Measurements from ENCODE around the gene SIGLECL1. TPM values are rescaled to one million over a fixed set of nuclear protein-coding genes. Genes with fewer than 3 reads are reported as not detected.
"Not testable (repeated sequence)": the region's sequence is repeated elsewhere in the genome, so short reads cannot be mapped to it uniquely, and the experiment has no call there.

The SIGLECL1 gene
- total RNA-seq, 1 experiment from 2014 or later: not detected

DNA sequence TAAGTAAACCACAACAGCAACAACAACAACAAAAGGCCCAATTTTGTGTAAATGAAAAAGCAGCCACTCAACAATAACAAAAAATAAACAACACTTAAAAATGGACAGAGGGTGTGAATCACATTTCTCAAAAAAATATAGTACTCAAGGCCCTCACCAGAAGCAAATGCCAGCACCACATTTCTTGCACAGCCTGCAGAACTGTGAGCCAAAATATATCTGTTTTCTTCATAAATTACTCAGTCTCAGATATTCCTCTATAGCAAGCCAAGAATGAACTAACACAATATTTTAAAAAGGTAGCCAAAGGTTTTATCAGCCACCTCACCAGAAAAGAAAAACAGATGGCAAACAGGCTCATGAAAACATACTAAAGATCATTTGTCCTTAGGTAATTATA, 29.9 kb upstream of the SIGLECL1 start:
- H3K27me3 ChIP-seq (replicated peaks; ENCODE audit: insufficient read depth, low read depth, low read length, poor library complexity): peaks cover 26% of the 10 kb centered on the region
- no peak overlapping the region for H3K27ac ChIP-seq (ENCODE audit: low read depth, low read length, poor library complexity, severe bottlenecking)
- no peak overlapping the region for H3K4me3 ChIP-seq (ENCODE audit: low read depth, low read length, poor library complexity, severe bottlenecking)
- H3K36me3 ChIP-seq (ENCODE audit: insufficient read depth, low read length, poor library complexity, severe bottlenecking): no peaks in the 10 kb centered on the region
- no TSS peak for BruUV-seq (replicated peaks)
- TF ChIP-seq EZH2 (IDR thresholded peaks at IDR 0.05; ENCODE audit: borderline replicate concordance, low read depth, low read length, poor library complexity, severe bottlenecking): no peak
- TF ChIP-seq, protein P1, sequence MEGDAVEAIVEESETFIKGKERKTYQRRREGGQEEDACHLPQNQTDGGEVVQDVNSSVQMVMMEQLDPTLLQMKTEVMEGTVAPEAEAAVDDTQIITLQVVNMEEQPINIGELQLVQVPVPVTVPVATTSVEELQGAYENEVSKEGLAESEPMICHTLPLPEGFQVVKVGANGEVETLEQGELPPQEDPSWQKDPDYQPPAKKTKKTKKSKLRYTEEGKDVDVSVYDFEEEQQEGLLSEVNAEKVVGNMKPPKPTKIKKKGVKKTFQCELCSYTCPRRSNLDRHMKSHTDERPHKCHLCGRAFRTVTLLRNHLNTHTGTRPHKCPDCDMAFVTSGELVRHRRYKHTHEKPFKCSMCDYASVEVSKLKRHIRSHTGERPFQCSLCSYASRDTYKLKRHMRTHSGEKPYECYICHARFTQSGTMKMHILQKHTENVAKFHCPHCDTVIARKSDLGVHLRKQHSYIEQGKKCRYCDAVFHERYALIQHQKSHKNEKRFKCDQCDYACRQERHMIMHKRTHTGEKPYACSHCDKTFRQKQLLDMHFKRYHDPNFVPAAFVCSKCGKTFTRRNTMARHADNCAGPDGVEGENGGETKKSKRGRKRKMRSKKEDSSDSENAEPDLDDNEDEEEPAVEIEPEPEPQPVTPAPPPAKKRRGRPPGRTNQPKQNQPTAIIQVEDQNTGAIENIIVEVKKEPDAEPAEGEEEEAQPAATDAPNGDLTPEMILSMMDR (conservative IDR thresholded peaks at IDR 0.05; ENCODE audit: low read depth, low read length): no peak
- no peaks in the 10 kb centered on the region for H3K9me3 ChIP-seq (ENCODE audit: low read depth, low read length, poor library complexity, severe bottlenecking)
- no peaks in the 10 kb centered on the region for H3K4me1 ChIP-seq (ENCODE audit: insufficient read depth, low read length, poor library complexity, severe bottlenecking)
- ChIA-PET CTCF (no interaction called here), POLR2A (ENCODE audit: low non-redundant PET) (no interaction called here)
- DNase-seq (ENCODE audit: low spot score): no peak
- intact Hi-C loops (cut with micrococcal nuclease; ENCODE audit: unreplicated experiment): no loop called here

DNA sequence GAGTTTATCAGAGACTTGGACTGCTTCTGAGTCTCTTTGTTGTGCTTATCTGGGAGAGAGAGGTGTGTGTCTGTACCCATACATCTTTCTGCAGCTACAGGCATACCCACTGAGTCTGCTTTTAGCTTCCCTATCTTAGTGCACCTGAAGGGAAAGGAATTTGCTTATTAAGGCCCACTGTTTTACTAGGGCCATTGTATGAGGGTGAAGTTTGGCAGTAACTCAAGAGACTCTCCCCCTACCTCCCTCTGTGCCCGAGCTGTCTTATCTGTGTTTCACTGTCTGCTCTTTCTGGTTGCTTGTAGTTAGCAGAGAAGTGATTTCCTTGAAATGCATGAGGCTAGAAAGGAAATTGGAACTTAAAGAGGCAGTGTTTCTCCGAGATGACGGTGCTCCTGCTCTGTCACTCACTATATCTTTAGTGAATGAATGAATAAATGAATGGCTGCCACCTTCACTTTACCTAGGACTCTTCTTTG, 26.7 kb upstream of the SIGLECL1 start:
- Histone ChIP-seq H3K9me3 (ENCODE audit: low read depth, low read length, poor library complexity, severe bottlenecking) (no peaks in the 10 kb centered on the region), H3K27ac (ENCODE audit: low read depth, low read length, poor library complexity, severe bottlenecking) (no peak overlapping the region), H3K36me3 (ENCODE audit: insufficient read depth, low read length, poor library complexity, severe bottlenecking) (no peaks in the 10 kb centered on the region), H3K4me3 (ENCODE audit: low read depth, low read length, poor library complexity, severe bottlenecking) (no peak overlapping the region), H3K4me1 (ENCODE audit: insufficient read depth, low read length, poor library complexity, severe bottlenecking) (no peaks in the 10 kb centered on the region), H3K27me3 (replicated peaks; ENCODE audit: insufficient read depth, low read depth, low read length, poor library complexity) (peaks cover 48% of the 10 kb centered on the region)
- intact Hi-C loops (cut with micrococcal nuclease; ENCODE audit: unreplicated experiment): no loop called here
- TF ChIP-seq EZH2 (IDR thresholded peaks at IDR 0.05; ENCODE audit: borderline replicate concordance, low read depth, low read length, poor library complexity, severe bottlenecking): no peak
- TF ChIP-seq, protein P1 (conservative IDR thresholded peaks at IDR 0.05; ENCODE audit: low read depth, low read length): no peak
- POLR2A ChIA-PET (ENCODE audit: low non-redundant PET): no interaction called here
- BruUV-seq (replicated peaks): no TSS peak
- no peak for DNase-seq (ENCODE audit: low spot score)
- CTCF ChIA-PET: no interaction called here

DNA sequence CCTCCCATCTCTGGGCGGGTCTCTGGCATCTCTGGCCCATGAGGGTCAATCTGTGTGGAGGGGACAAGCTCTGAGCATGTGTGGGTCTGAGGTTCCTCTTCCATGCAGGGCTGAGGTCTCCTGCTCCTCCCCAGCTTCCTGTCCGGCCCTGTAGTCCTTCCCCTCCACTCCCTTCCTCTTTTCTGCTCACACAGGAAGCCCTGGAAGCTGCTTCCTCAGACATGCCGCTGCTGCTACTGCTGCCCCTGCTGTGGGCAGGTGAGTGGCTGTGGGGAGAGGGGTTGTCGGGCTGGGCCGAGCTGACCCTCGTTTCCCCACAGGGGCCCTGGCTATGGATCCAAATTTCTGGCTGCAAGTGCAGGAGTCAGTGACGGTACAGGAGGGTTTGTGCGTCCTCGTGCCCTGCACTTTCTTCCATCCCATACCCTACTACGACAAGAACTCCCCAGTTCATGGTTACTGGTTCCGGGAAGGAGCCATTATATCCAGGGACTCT, 25.9 kb upstream of the SIGLECL1 start, which contains the start of gene CD33:
Gene CD33 (plus strand): TSS at position 183 of the 496 bp plus-strand sequence. CDS start 39 bp downstream, at position 222.
- DNase-seq (ENCODE audit: low spot score); H3K27ac ChIP-seq (ENCODE audit: low read depth, low read length, poor library complexity, severe bottlenecking); H3K4me1 ChIP-seq (ENCODE audit: insufficient read depth, low read length, poor library complexity, severe bottlenecking); BruUV-seq (replicated peaks); POLR2A ChIA-PET (ENCODE audit: low non-redundant PET); intact Hi-C loops (cut with micrococcal nuclease; ENCODE audit: unreplicated experiment); H3K36me3 ChIP-seq (ENCODE audit: insufficient read depth, low read length, poor library complexity, severe bottlenecking); CTCF ChIA-PET; H3K9me3 ChIP-seq (ENCODE audit: low read depth, low read length, poor library complexity, severe bottlenecking); H3K4me3 ChIP-seq (ENCODE audit: low read depth, low read length, poor library complexity, severe bottlenecking): not testable (repeated sequence)
- H3K27me3 ChIP-seq (replicated peaks; ENCODE audit: insufficient read depth, low read depth, low read length, poor library complexity): peaks cover 55% of the 10 kb centered on the region

DNA sequence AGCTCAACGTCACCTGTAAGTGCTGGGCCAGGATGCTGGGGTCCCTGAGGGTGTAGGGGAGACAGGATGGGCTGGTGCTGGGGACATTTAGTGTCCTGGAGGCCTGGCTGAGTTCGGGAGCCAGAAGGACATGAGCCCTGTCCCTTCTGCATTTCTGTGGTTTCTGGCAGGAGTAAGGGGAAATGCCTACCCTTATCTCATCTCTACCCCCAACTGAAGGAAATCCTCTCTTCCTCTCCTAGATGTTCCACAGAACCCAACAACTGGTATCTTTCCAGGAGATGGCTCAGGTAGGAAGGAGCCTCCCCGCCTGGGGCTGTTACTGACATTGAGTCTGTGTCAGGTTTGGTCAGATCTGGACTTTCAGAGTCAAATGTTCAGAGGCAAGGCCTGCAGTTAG, 24.8 kb upstream of the SIGLECL1 start:
- ChIA-PET CTCF (no interaction called here), POLR2A (ENCODE audit: low non-redundant PET) (no interaction called here)
- no peak overlapping the region for H3K27ac ChIP-seq (ENCODE audit: low read depth, low read length, poor library complexity, severe bottlenecking)
- H3K36me3 ChIP-seq (ENCODE audit: insufficient read depth, low read length, poor library complexity, severe bottlenecking): no peaks in the 10 kb centered on the region
- H3K9me3 ChIP-seq (ENCODE audit: low read depth, low read length, poor library complexity, severe bottlenecking): no peaks in the 10 kb centered on the region
- no peak for DNase-seq (ENCODE audit: low spot score)
- TF ChIP-seq EZH2 (IDR thresholded peaks at IDR 0.05; ENCODE audit: borderline replicate concordance, low read depth, low read length, poor library complexity, severe bottlenecking): no peak
- TF ChIP-seq, protein P1 (conservative IDR thresholded peaks at IDR 0.05; ENCODE audit: low read depth, low read length): no peak
- H3K27me3 ChIP-seq (replicated peaks; ENCODE audit: insufficient read depth, low read depth, low read length, poor library complexity): peaks cover 60% of the 10 kb centered on the region
- intact Hi-C loops (cut with micrococcal nuclease; ENCODE audit: unreplicated experiment): no loop called here
- H3K4me3 ChIP-seq (ENCODE audit: low read depth, low read length, poor library complexity, severe bottlenecking): no peak overlapping the region
- BruUV-seq (replicated peaks): no TSS peak
- H3K4me1 ChIP-seq (ENCODE audit: insufficient read depth, low read length, poor library complexity, severe bottlenecking): no peaks in the 10 kb centered on the region
